Measurements from ENCODE around the gene LTB4R2. TPM values are rescaled to one million over a fixed set of nuclear protein-coding genes. Genes with fewer than 3 reads are reported as not detected.
"Not testable (repeated sequence)": the region's sequence is repeated elsewhere in the genome, so short reads cannot be mapped to it uniquely, and the experiment has no call there.

LTB4R2 gene
- total and polyA plus RNA-seq, 12 donors: 0.51 to 2.4 (median 1.1) TPM

- Histone ChIP-seq H3K4me1 (peaks cover 0 to 19% (median 0%) of the 10 kb centered on the region in 9 donors), H3K27me3 (peaks cover 0 to 29% (median 14%) of the 10 kb centered on the region in 7 donors), H3K36me3 (no peaks in the 10 kb centered on the region), H3K27ac (peak overlapping the region in 1 of 10 donors; percentile 31), H3K9me3 (no peaks in the 10 kb centered on the region), H3K4me3 (no peak overlapping the region)
- 71 to 82% methylated on average over 5 of the region's 5 CpGs for WGBS, 2 donors
- DNase-seq: no peak
- ATAC-seq: no peak
- intact Hi-C loops (cut with DNase I): no loop called here
- TF ChIP-seq CTCF (IDR thresholded peaks at IDR 0.05): no peak
Observed at GRCh38 chr14:24353559-24354481, 43.9 kb downstream of the LTB4R2 start.

GRCh38 chr14:24354482-24354825 lies 44.5 kb downstream of the LTB4R2 start:
- Histone ChIP-seq H3K4me1 (peaks cover 0 to 19% (median 0%) of the 10 kb centered on the region in 9 donors), H3K27me3 (peaks cover 0 to 29% (median 14%) of the 10 kb centered on the region in 7 donors), H3K27ac (peak overlapping the region in 1 of 10 donors; percentile 31)
- DNase-seq; ATAC-seq; H3K36me3 ChIP-seq; H3K9me3 ChIP-seq; H3K4me3 ChIP-seq; intact Hi-C loops (cut with DNase I): not testable (repeated sequence)
- WGBS, 2 donors: 91% methylated on average over 3 of the region's 3 CpGs

- no peak for DNase-seq
- Histone ChIP-seq H3K4me1 (peaks cover 0 to 19% (median 0%) of the 10 kb centered on the region in 9 donors), H3K27me3 (peaks cover 0 to 29% (median 14%) of the 10 kb centered on the region in 7 donors), H3K36me3 (no peaks in the 10 kb centered on the region), H3K27ac (no peak overlapping the region), H3K4me3 (no peak overlapping the region), H3K9me3 (no peaks in the 10 kb centered on the region)
- WGBS, 2 donors: 91 to 92% methylated on average over 7 of the region's 7 CpGs
- no peak for TF ChIP-seq CTCF (IDR thresholded peaks at IDR 0.05)
- ATAC-seq: no peak
- intact Hi-C loops (cut with DNase I): no loop called here
Observed at GRCh38 chr14:24355009-24355408, 45.1 kb downstream of the LTB4R2 start.

GRCh38 chr14:24356208-24356607 lies 46.3 kb downstream of the LTB4R2 start:
- H3K9me3 ChIP-seq: no peaks in the 10 kb centered on the region
- H3K4me3 ChIP-seq: no peak overlapping the region
- no peaks in the 10 kb centered on the region for H3K36me3 ChIP-seq
- TF ChIP-seq CTCF (IDR thresholded peaks at IDR 0.05): no peak
- no peak overlapping the region for H3K27ac ChIP-seq
- WGBS, 2 donors: 84 to 89% methylated on average over 4 of the region's 4 CpGs
- intact Hi-C loops (cut with DNase I): no loop called here
- DNase-seq: no peak
- ATAC-seq: no peak
- peaks cover 0 to 19% (median 0%) of the 10 kb centered on the region in 9 donors for H3K4me1 ChIP-seq
- peaks cover 0 to 25% (median 14%) of the 10 kb centered on the region in 7 donors for H3K27me3 ChIP-seq

GRCh38 chr14:24360281-24360680 lies 50.3 kb downstream of the LTB4R2 start:
- Histone ChIP-seq H3K4me1 (peaks cover 0 to 6% (median 5%) of the 10 kb centered on the region in 9 donors), H3K4me3 (no peak overlapping the region), H3K36me3 (no peaks in the 10 kb centered on the region), H3K9me3 (no peaks in the 10 kb centered on the region), H3K27me3 (peaks cover 0 to 13% (median 0%) of the 10 kb centered on the region in 7 donors), H3K27ac (no peak overlapping the region)
- DNase-seq (no peak), ATAC-seq (no peak)
- no peak for TF ChIP-seq CTCF (IDR thresholded peaks at IDR 0.05)
- 94 to 97% methylated on average over 3 of the region's 3 CpGs for WGBS, 2 donors
- intact Hi-C loops (cut with DNase I): loop anchor here in 2 of 10 donors (10.0 kb wide), 2 partner anchors 55 to 75 kb away; no protein-coding TSS in a partner anchor

Data from heart right ventricle (tissue), 16 donors.